Measurements from ENCODE around the gene TNFRSF25.
"Not testable (repeated sequence)": the region's sequence is repeated elsewhere in the genome, so short reads cannot be mapped to it uniquely, and the experiment has no call there.

The TNFRSF25 gene

GRCh38 chr1:6453895-6454855 lies 11.8 kb downstream of the TNFRSF25 start:
- DNase-seq (ENCODE audit: low spot score), result not testable (repeated sequence)

GRCh38 chr1:6450943-6451373 lies 15.0 kb downstream of the TNFRSF25 start:
- DNase-seq (ENCODE audit: low spot score), result no peak

GRCh38 chr1:6450486-6450885 lies 15.5 kb downstream of the TNFRSF25 start:
- not testable (repeated sequence) for DNase-seq (ENCODE audit: low spot score)

GRCh38 chr1:6450005-6450450 lies 15.9 kb downstream of the TNFRSF25 start:
- DNase-seq (ENCODE audit: low spot score), result no peak

- DNase-seq (ENCODE audit: low spot score), result no peak
Observed at GRCh38 chr1:6448749-6449631, 17.0 kb downstream of the TNFRSF25 start.

- DNase-seq (ENCODE audit: low spot score), result peak; percentile 55
Observed at GRCh38 chr1:6447818-6448748, 17.9 kb downstream of the TNFRSF25 start.

- no peak for DNase-seq (ENCODE audit: low spot score)
Observed at GRCh38 chr1:6447016-6447817, 18.8 kb downstream of the TNFRSF25 start.

- no peak for DNase-seq (ENCODE audit: low spot score)
Observed at GRCh38 chr1:6446665-6447015, 19.3 kb downstream of the TNFRSF25 start.

GRCh38 chr1:6445929-6446328 lies 20.0 kb downstream of the TNFRSF25 start:
- DNase-seq (ENCODE audit: low spot score), result not testable (repeated sequence)

GRCh38 chr1:6445062-6445763 lies 20.8 kb downstream of the TNFRSF25 start:
- peak; percentile 48 for DNase-seq (ENCODE audit: low spot score)

- no peak for DNase-seq (ENCODE audit: low spot score)
Observed at GRCh38 chr1:6444377-6444776, 21.6 kb downstream of the TNFRSF25 start.

- no peak for DNase-seq (ENCODE audit: low spot score)
Observed at GRCh38 chr1:6443339-6444115, 22.4 kb downstream of the TNFRSF25 start.

- no peak for DNase-seq (ENCODE audit: low spot score)
Observed at GRCh38 chr1:6441586-6441985, 24.4 kb downstream of the TNFRSF25 start.

GRCh38 chr1:6440198-6441126 lies 25.5 kb downstream of the TNFRSF25 start:
- peak; percentile 80 for DNase-seq (ENCODE audit: low spot score)

GRCh38 chr1:6438047-6438525 lies 27.9 kb downstream of the TNFRSF25 start:
- DNase-seq (ENCODE audit: low spot score), result peak; percentile 77

- DNase-seq (ENCODE audit: low spot score), result not testable (repeated sequence)
Observed at GRCh38 chr1:6437012-6437700, 28.8 kb downstream of the TNFRSF25 start.

- not testable (repeated sequence) for DNase-seq (ENCODE audit: low spot score)
Observed at GRCh38 chr1:6436277-6436676, 29.7 kb downstream of the TNFRSF25 start.
